NCI-H510A treated with DMSO at 0.1 percent for 48 hours (cell line): ENCODE results near the gene ASAP2.

ENCODE experiments used
- DNase-seq: peaks from one replicate; lab custom pipeline; 2025; lab: John Stamatoyannopoulos, UW

The ASAP2 gene

DNA sequence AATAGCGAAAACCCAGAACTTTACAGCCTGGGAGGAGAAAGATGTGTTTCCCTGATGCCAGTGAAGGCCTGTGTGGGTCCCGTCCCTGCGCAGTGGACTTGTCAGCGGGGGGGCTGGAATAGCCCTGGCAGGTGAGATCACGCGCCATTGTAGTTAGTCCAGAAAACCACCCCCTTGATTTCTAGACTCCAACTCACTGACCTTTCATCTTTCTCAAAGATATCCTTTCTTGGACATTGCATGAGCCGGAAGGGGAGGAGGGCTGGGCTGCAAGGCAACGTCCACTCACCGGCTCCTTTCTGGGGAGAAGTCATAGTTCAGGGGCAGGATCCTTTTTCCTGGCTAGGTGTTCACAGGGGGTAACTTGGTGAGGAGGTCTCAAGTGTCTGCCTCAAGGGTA, 22.3 kb upstream of the ASAP2 start:
- no peak for DNase-seq

DNA sequence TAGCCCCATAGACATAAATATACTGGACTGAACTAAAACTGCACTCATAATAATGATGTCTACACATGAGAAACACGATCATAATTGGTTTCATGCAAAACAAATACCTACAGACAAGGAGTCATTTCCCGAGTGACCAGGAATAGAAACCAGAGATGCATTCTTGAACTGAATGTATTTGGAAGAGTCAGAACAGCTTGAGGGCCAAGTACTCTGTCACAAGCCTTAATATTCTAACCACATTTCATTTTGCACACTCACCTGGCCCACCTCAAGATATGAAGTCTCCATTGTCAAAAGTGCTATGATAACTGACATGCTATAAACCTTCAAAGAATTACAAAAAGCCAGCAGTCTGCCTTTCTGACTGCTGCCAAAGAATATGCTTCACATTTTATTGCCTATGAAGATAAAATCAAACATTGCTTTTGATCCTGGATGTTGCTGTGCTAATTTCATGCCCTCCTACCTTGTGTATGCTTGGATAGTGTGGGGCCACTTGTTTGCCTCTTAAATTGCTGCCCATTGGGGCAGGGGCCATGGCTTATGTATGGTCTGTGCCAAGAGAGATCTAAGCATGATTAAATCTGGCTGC, 18.9 kb upstream of the ASAP2 start:
- no peak for DNase-seq

DNA sequence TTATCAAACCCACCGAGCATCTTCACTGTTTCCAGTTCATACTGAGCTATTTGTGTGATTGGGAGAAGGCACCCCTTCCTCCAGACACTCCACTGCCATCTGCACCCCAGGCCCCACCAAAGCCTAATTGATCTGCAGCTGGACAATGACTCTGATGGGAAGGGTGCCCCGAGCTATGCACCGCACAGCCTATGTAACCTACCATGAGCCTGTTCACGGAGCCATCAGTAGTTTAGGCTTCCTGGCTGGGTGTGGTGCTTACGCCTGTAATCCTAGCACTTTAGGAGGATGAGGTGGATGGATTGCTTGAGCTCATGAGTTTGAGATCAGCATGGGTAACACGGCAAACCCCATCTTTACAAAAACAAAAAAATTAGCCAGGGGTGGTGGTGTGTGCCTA, 17.8 kb upstream of the ASAP2 start:
- no peak for DNase-seq

DNA sequence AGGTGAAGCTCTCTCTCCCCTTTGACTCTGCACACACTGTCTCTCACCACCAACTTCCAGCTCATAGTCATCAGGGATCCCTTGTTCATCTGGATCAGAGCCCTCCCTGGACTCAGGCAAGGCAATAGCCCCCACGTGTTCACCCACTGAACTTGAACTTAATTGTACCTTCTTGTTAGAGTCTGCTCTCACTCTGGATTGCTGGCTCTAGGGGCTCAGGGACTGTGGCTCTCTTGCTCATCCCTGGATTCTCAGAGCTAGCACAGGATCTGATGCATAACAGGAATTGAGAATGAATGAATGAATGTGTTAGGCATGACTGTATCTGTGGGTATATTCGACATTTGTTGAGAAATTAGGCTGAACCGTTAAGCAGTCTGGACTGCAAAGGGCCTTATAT, 16.7 kb upstream of the ASAP2 start:
- no peak for DNase-seq

GRCh38 chr2:9191041-9191481, 15.6 kb upstream of the ASAP2 start:
- no peak for DNase-seq

DNA sequence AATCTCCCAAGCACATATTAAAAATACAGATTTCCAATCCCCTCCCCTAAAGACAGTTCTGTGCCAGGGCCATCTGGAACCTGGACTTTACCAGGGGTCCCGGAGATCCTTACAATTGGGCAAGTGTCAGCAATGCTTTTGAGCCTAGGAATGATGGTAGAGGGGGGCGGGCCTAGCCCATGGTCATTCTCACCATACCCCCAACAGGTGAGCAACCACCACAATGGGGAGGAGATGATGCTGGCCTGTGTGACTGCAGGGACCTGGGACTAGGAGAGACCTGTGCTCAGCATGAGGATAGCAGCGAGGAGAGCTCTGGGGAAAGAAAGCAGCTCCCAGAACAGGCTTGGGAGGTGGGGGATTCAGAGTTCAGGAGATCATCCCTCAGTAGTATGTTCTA, 13.9 kb upstream of the ASAP2 start:
- DNase-seq = no peak

DNA sequence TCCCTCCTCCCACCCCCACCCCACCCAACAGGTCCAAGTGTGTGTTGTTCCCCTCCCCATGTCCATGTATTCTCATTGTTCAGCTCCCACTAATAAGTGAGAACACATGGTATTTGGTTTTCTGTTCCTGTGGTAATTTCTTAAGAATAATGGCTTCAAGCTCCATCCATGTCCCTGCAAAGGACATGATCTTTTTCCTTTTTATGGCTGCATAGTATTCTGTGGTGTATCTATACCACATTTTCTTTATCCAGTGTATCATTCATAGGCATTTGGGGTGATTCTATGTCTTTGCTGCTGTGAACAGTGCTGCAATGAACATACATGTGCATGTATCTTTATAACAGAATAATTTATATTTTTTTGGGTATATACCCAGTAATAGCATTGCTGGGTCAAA, 12.3 kb upstream of the ASAP2 start:
- no peak for DNase-seq

DNA sequence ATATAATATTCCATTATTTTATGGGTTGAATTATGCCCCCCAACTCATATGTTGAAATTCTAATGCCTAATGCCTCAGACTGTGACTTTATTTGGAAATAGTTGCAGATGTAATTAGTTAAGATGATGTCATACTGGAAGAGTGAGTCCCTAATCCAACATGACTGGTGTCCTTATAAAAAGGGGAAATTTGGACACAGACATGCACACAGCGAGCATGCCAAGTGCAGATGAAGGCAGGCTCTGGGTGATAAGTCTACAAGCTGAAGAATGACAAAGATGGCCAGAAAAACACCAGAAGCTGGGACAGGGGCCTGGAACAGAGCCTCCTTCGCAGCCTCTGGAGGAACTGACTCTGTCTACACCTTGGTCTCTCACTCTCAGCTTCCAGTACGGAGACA, 10.0 kb upstream of the ASAP2 start:
- DNase-seq = no peak

- no peak for DNase-seq
Observed at GRCh38 chr2:9197916-9198315, 8.7 kb upstream of the ASAP2 start.

GRCh38 chr2:9199716-9200632, 6.6 kb upstream of the ASAP2 start:
- no peak for DNase-seq

DNA sequence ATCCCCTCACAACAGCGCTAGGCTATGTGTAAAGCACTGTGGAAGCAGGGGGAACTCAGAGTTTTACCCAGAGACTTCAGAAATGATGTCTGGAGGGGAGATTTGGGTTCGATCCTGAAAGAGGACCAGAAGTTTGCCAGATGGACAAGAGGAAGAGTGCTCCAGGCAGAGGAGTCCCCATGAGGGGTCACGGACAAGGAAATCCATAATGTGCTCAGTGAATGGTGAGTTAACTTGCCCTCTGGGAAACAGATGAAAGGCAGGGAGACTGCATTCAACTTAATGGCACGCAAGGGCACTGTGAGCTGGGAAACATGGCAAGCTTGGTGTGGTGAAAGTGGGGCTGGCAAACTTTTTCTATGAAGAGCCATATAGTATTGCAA, 6.0 kb upstream of the ASAP2 start:
- DNase-seq = no peak

DNA sequence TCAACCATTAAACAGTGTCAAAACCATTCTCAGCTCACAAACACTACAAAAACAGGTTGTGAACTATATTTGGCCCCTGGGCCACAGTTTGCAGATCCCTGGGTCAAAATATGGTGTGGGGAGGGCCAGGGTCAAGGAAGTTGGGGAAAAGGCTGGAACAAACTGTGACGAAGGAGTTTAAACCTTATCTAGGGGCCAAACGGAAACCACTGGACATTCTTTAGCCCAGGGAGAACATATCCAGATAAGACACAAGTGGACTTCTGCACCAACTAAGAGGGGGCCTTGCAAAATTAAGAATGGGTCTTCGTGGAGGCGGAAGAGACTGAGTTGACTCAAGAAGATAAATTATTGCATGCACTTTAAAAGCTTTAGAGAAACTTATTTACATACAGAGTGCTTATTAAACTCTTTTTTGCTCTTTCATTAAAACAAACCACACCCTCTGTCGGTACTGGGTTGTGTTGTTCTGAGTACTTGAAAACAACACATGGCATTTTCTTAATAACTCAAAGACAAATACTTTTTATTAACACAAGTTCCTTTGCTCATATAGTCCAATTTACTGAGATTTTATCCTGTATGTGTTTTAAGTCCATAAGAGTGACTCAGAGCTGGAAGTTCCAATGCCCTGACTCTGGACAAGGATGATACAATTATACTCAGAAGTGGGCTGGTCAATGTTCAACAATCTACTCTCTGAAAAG, 5.3 kb upstream of the ASAP2 start:
- DNase-seq = no peak

- DNase-seq = no peak
Observed at GRCh38 chr2:9203006-9203405, 3.6 kb upstream of the ASAP2 start.

GRCh38 chr2:9203876-9204275, 2.7 kb upstream of the ASAP2 start:
- DNase-seq = no peak

DNA sequence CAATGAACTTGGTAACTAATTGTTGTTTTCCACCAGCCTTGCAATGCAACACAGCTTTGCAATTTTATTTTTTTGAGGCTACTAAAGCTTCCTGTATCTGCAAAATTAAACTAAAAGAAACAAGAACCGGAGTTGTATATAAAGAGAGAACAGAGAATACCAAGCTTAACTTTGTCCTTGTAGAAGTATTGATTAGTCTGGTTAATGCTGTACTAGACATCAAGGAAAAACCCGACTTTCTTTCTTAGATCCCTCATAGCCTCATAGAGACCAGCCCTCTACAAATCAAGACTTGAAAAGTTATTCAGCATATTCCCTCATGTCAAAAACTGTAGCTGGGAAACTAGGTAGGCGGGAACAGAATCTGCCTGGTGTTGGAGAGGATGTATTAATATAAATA, 1.7 kb upstream of the ASAP2 start:
- DNase-seq = no peak

DNA sequence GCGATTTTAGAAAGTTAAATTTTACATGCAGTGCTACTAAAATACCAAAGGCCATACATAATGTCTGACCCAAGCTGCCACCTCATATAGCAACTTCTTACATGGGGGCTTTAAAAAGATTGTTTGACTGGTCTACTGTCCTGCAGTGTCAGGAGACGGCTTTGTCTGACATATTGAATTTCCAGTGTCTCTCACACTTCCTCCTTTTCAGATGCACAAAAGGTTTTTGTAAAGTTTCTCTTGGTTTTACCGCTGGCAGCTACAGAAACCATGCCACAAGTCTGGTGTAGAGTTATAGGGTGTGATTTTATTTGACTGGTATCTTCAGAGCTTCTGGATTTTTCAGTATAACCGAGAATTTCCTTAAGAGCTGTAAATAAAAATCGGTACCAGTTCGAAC, 1.1 kb upstream of the ASAP2 start:
- DNase-seq = no peak

GRCh38 chr2:9206991-9207640, 504 bp downstream of the ASAP2 start:
- no peak for DNase-seq

GRCh38 chr2:9207641-9208311, 1.2 kb downstream of the ASAP2 start:
- peak; percentile 50 for DNase-seq

DNA sequence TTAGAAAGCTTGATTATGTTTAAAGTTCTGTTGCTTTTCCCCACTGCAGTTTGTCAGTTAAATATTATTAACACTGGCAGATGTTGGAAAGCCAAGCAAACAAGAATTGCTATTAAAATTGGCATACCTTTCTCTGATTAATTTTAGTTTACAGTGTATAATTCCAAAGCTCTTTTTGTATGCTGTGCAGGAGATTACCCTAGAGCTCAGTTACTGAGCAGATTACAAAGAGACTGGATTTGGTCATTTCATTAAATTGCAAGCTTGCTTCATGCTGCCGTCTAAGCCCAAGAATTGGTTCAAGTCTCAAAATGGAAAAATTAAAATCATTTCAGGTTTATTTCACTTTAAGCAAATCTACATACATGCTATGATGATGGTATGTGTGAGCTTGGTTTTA, 2.3 kb downstream of the ASAP2 start:
- DNase-seq = no peak

GRCh38 chr2:9210030-9210429, 3.4 kb downstream of the ASAP2 start:
- DNase-seq = no peak

DNA sequence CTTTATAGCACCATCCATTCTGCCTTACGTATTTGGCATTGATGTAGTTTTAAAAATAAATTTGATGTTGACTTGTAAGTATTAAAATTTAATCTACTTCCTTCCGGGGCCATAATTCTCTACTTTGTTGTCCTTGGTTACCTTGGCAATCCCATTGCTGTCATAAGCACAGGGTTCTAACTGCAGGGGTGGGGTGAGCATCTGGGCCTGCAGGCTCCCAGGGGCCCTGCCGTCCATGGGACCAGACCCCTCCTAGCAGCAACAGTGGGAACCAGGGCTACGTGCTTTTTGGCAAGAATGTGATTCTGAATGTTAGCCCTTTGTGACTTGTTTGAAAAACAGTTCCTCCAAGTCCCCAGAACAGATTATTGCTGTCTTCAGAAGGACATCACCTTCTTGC, 4.9 kb downstream of the ASAP2 start:
- no peak for DNase-seq

GRCh38 chr2:9212010-9212635, 5.5 kb downstream of the ASAP2 start:
- DNase-seq = peak; percentile 42
